Heart left ventricle (tissue), 13 donors: ENCODE data around the gene PLEKHA6.

ENCODE experiments used
- CTCF ChIP-seq, 12 donors: fragments of 200-600 bp; sonication (generic) in 4 of 12; IDR thresholded peaks; one replicate each; pipeline versions ENCODE4 v1.5.0 to v1.8.0; 2018 to 2022; ENCODE audit warnings: antibody characterized with exemption in 12 of 12, mild to moderate bottlenecking in 5 of 12
- POLR2A ChIP-seq, 2 donors: fragments of 450-650 bp; IDR thresholded peaks; one replicate each; pipeline ENCODE4 v1.6.1; 2017; ENCODE audit warnings: antibody characterized with exemption in 2 of 2, mild to moderate bottlenecking in 2 of 2, moderate library complexity in 2 of 2
- donor health status: ischemic (EF 13 %, LVEDD 7.1; RV severe dilation, severe dysfunction).
- donor health status: DM: no; HTN: yes; CAD: no.
- donor health status: DM: no; HTN: no; CAD: no.
- donor health status: ischemic (EF 25% LVEDD 6.9; RV normal size, moderate dysfunction).
- donor health status: ischemic (EF 25% LVEDD 5.7; RV mildly dilated, moderate dysfunction).
- donor health status: ischemic (EF 35%, LVEDD 5.7; RV mildly dilated, moderate dysfunction).
- donor health status: nonischemic (EF 11% LVEDD 7.7; RV severe dilation, severe dysfunction).
- donor health status: DM: yes; HTN: yes; CAD: no.
- donor health status: PGD.
- donor health status: ischemic (EF 29% LVEDD 5.4; RV normal size, mild dysfunction).
- donor health status: nonischemic (EF 23%, LVEDD 6.1; RV moderate dilation, normal function).

DNA sequence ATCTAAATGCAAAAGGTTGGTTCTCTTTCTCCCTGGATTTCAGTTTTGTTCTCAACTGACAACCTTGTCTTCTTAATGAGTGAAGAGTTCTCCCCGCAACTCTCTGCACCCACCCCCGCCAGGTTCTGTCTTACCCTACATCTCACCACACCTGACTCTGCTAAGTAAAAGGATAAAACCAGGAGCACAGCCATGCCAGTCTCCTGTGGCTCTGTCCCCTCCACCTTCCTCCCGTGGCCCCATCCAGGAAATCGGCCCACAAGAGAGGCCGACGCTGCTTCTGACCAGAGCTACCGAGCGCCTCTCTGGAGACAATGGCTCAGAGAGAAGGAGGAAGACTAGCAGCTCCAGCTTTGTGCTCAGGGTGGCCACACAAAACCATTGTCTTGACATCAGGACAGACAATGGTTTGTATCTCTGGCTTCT is 72.2 kb downstream of the PLEKHA6 start:
- TF ChIP-seq CTCF (IDR thresholded peaks at IDR 0.05) (no peak), POLR2A (IDR thresholded peaks at IDR 0.05) (no peak)
